H1 (cell line): ENCODE data around the gene PBXIP1. TPM values are rescaled to one million over a fixed set of nuclear protein-coding genes. Genes with fewer than 3 reads are reported as not detected.

Source experiments
- BACH1 ChIP-seq: IDR thresholded peaks from 2 replicates; pipeline ENCODE4 v1.6.1; 2012; ENCODE audit warnings: low read length, improper control_type of control experiment
- RNF2 ChIP-seq: fragments of 200-900, 300-1000 bp; sonication (generic); IDR thresholded peaks from 2 replicates; pipeline ENCODE4 v1.7.1; 2016; ENCODE audit warnings: borderline replicate concordance, low read depth, mild to moderate bottlenecking, antibody characterized with exemption, low read length; ENCODE audit not compliant: poor library complexity, severe bottlenecking; ENCODE audit errors: missing control alignments
- polyA plus RNA-seq, 7 experiments: library from polyadenylated mRNA; depleted of rRNA in 3 of 7; stranded (reverse) in 5 of 7; unstranded in 2 of 7; fragments of >200 nt in 5 of 7; fragments of 200-250 nt in 2 of 7; gene quantifications; 1 replicate in 5 of 7; 2 replicates in 1 of 7; 4 replicates in 1 of 7; pipeline versions ENCODE4 v1.2.1 to v1.2.3, GENCODE V29; 2011 to 2013; ENCODE audit warnings: missing spikeins in 2 of 7, mixed read lengths in 2 of 7
- total RNA-seq: library from RNA; stranded (reverse); fragmentation: NEBNext Ultra II Directional; extraction: Animal tissue kit (Norgen Biotek cat#: 25700); gene quantifications from 2 replicates; pipeline ENCODE4 v1.2.1, GENCODE V29; 2021

The PBXIP1 gene
- total and polyA plus RNA-seq, 2 of the 8 experiments (the other 6 are each of a cell fraction or from before 2014, with no cell fraction given): 12.0 to 19.8 TPM

DNA sequence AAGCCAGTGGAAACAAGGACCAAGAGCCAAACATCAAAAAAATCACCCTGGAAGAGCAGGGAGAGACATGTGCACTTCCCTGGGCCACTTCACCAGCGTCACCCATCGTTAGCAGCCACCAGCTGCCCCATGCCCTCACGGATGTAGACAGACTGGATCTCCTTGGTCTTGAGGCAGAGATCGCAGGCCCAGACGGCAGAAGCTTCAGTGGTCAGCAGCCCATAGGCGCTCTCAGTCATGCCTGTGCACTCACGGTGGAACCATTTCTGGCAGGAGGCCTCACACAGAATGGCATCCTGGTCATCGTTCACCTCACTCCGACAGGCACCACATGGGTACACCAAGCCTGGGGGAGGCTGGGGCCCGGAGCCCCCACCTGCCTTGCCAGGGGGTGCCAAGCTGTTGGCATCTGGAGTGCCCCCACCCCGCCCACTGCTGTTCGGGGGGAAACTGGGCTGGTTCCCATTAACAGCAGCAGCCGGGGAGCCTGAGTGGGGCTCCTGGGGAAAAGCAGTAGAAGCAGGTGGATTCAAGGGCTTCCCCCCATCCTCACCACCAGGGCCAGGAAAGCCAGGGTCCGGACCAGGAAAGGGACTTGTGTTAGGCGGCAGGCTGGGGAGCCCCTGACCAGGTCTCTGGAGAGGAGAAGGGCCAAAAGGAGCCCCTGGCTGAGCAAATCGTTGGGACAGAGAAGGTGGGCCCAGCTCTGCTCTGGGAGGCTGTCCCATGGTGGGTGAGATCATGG lies 3.0 kb upstream of the PBXIP1 start (continued):
- TF ChIP-seq RNF2 (no peak), BACH1 (no peak)
